Esophagus muscularis mucosa (tissue), 4 donors: ENCODE results near the gene IGF2R. TPM values are rescaled to one million over a fixed set of nuclear protein-coding genes. Genes with fewer than 3 reads are reported as not detected.

ENCODE experiments used
- DNase-seq: peaks from one replicate; pipeline ENCODE4 v3.0.0-alpha.2; 2017; ENCODE audit errors: extremely low spot score
- H3K27ac ChIP-seq, 4 donors: fragments of 200-600 bp; sonication (generic); replicated peaks in 1 of 4; 1 replicate in 3 of 4; 2 replicates in 1 of 4; pipeline ENCODE4 v1.5.1; 2016 to 2019; ENCODE audit warnings: mild to moderate bottlenecking in 1 of 4
- H3K27me3 ChIP-seq, 4 donors: fragments of 200-600 bp; sonication (generic); one replicate each; pipeline versions ENCODE4 v1.5.1 to v1.6.0; 2016 to 2019
- H3K36me3 ChIP-seq, 4 donors: fragments of 200-600 bp; sonication (generic); one replicate each; pipeline ENCODE4 v1.5.1; 2016 to 2019
- H3K4me1 ChIP-seq, 4 donors: fragments of 200-600 bp; sonication (generic); one replicate each; pipeline ENCODE4 v1.5.1; 2016 to 2019
- H3K4me3 ChIP-seq, 4 donors: fragments of 200-600 bp; sonication (generic); 1 replicate in 2 of 4; 2 replicates in 2 of 4; pipeline ENCODE4 v1.5.1; 2016 to 2019; ENCODE audit warnings: mild to moderate bottlenecking in 4 of 4, moderate library complexity in 1 of 4
- H3K9me3 ChIP-seq, 4 donors: fragments of 200-600 bp; sonication (generic); 1 replicate in 3 of 4; 2 replicates in 1 of 4; pipeline ENCODE4 v1.5.1; 2016 to 2019
- EP300 ChIP-seq: sonication (generic); formaldehyde crosslinking; IDR thresholded peaks from one replicate; pipeline ENCODE4 v1.6.1; 2017; ENCODE audit warnings: antibody characterized with exemption
- POLR2A ChIP-seq: fragments of 450-650 bp; IDR thresholded peaks from one replicate; pipeline ENCODE4 v1.6.1; 2017; ENCODE audit warnings: antibody characterized with exemption, moderate library complexity, mild to moderate bottlenecking, low read depth
- POLR2AphosphoS5 ChIP-seq, 2 donors: sonication (generic); formaldehyde crosslinking; IDR thresholded peaks; one replicate each; pipeline ENCODE4 v1.6.1; 2017; ENCODE audit warnings: antibody characterized with exemption in 2 of 2
- WGBS: methylation state at CpG from one replicate; pipeline ENCODE4 v1.1.5; 2018; 5-methylcytosine and 5-hydroxymethylcytosine counted together
- intact Hi-C: fragments of 100-400 bp; cut with DNase I; formaldehyde crosslinking; loops from one replicate; pipeline ENCODE4 v1.15.1; 2023
- total RNA-seq, 4 donors: library from RNA; depleted of rRNA; stranded (reverse); fragments of >200 nt; gene quantifications; one replicate each; pipeline versions ENCODE4 v1.1.0 to v1.2.1, GENCODE V29; 2016
- TF ChIP-seq, protein P1 (sequence below), 3 experiments: fragments of 200-600 bp in 2 of 3; fragments of 450-650 bp in 1 of 3; sonication (generic) in 2 of 3; IDR thresholded peaks; one replicate each; pipeline ENCODE4 v1.5.1; 2017 to 2019; ENCODE audit warnings: antibody characterized with exemption in 3 of 3, mild to moderate bottlenecking in 2 of 3, moderate library complexity in 1 of 3

Gene IGF2R
- total RNA-seq, 4 donors from 2014 or later: 43.6 to 75.3 (median 58.4) TPM

- intact Hi-C loops: no loop called here
Measured at GRCh38 chr6:160054913-160055312, 86.0 kb downstream of the IGF2R start.

DNA sequence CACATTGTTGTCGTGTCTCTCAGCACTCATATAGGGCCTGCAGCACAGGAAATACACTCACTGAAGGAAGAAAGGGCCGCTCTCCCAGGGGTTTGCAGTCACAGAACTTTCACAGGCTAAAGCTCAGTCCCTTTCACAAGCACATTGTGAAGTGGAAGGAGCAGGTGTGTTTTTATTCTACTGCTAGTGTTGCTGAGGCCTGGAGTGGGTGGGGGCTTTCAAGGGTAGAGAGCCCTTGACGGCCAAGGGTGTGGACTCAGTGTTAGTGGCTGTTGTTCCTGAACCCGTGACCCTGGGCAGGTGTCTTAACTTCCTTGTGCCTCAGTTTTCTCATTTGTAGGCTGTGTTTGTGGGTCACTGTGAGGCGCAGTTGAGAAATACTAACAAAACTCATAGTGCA lies 86.5 kb downstream of the IGF2R start:
- TF ChIP-seq EP300 (no peak), POLR2AphosphoS5 (IDR thresholded peaks at IDR 0.05) (no peak), POLR2A (no peak)
- TF ChIP-seq, protein P1, sequence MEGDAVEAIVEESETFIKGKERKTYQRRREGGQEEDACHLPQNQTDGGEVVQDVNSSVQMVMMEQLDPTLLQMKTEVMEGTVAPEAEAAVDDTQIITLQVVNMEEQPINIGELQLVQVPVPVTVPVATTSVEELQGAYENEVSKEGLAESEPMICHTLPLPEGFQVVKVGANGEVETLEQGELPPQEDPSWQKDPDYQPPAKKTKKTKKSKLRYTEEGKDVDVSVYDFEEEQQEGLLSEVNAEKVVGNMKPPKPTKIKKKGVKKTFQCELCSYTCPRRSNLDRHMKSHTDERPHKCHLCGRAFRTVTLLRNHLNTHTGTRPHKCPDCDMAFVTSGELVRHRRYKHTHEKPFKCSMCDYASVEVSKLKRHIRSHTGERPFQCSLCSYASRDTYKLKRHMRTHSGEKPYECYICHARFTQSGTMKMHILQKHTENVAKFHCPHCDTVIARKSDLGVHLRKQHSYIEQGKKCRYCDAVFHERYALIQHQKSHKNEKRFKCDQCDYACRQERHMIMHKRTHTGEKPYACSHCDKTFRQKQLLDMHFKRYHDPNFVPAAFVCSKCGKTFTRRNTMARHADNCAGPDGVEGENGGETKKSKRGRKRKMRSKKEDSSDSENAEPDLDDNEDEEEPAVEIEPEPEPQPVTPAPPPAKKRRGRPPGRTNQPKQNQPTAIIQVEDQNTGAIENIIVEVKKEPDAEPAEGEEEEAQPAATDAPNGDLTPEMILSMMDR (IDR thresholded peaks at IDR 0.05): no peak

More at GRCh38 chr6:160054913-160055312, 86.0 kb downstream of the IGF2R start:
- H3K9me3 ChIP-seq: no peaks in the 10 kb centered on the region
- 90% methylated on average over 6 of the region's 7 CpGs for WGBS
- no peak for DNase-seq
- H3K4me1 ChIP-seq: no peaks in the 10 kb centered on the region
- TF ChIP-seq, protein P1 (IDR thresholded peaks at IDR 0.05): no peak
- no peak for TF ChIP-seq POLR2AphosphoS5 (IDR thresholded peaks at IDR 0.05)
- TF ChIP-seq EP300: no peak
- TF ChIP-seq POLR2A: no peak
- no peaks in the 10 kb centered on the region for H3K27me3 ChIP-seq
- H3K36me3 ChIP-seq: peaks cover 54 to 100% (median 98%) of the 10 kb centered on the region in 4 donors
- no peak overlapping the region for H3K27ac ChIP-seq
- no peak overlapping the region for H3K4me3 ChIP-seq

GRCh38 chr6:160055813-160056212 lies 86.9 kb downstream of the IGF2R start:
- intact Hi-C loops: no loop called here
- no peaks in the 10 kb centered on the region for H3K9me3 ChIP-seq
- no peaks in the 10 kb centered on the region for H3K27me3 ChIP-seq
- no peak overlapping the region for H3K4me3 ChIP-seq
- DNase-seq: no peak
- no peaks in the 10 kb centered on the region for H3K4me1 ChIP-seq
- H3K27ac ChIP-seq: no peak overlapping the region
- 81% methylated on average over 6 of the region's 6 CpGs for WGBS
- no peak for TF ChIP-seq POLR2AphosphoS5 (IDR thresholded peaks at IDR 0.05)
- no peak for TF ChIP-seq EP300
- TF ChIP-seq, protein P1 (IDR thresholded peaks at IDR 0.05): no peak
- no peak for TF ChIP-seq POLR2A
- H3K36me3 ChIP-seq: peaks cover 52 to 100% (median 98%) of the 10 kb centered on the region in 4 donors

More for the DNA sequence above, 86.5 kb downstream of the IGF2R start:
- no peaks in the 10 kb centered on the region for H3K9me3 ChIP-seq
- intact Hi-C loops: no loop called here
- WGBS: 90% methylated on average over 5 of the region's 5 CpGs
- H3K27me3 ChIP-seq: no peaks in the 10 kb centered on the region
- peaks cover 53 to 100% (median 98%) of the 10 kb centered on the region in 4 donors for H3K36me3 ChIP-seq
- DNase-seq: no peak
- H3K27ac ChIP-seq: no peak overlapping the region
- H3K4me3 ChIP-seq: no peak overlapping the region
- no peaks in the 10 kb centered on the region for H3K4me1 ChIP-seq

DNA sequence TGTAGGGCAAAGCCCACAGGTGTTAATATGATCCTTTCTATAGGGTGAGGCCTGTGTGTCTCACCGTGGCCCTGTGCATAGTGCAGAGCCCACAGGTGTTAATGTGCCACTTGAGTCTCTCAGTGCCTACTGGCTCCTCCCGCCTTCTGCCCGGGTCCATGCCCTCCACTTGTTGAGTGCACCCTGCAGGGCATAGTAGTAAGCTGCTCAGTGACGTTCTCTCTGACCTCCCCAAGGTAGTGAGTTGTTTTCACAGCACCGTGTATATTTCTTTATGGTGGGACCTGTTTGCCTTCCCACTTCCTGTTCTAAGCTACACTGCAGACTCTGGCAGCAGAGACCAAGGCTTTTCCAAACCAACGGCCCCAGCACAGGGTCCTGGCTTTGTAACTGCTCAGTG lies 88.2 kb downstream of the IGF2R start:
- Histone ChIP-seq H3K36me3 (peaks cover 57 to 100% (median 97%) of the 10 kb centered on the region in 4 donors), H3K27me3 (no peaks in the 10 kb centered on the region), H3K27ac (no peak overlapping the region), H3K4me1 (no peaks in the 10 kb centered on the region), H3K9me3 (no peaks in the 10 kb centered on the region), H3K4me3 (no peak overlapping the region)
- WGBS: 84% methylated on average over 6 of the region's 6 CpGs
- DNase-seq: no peak
- intact Hi-C loops: no loop called here
- no peak for TF ChIP-seq POLR2AphosphoS5 (IDR thresholded peaks at IDR 0.05)
- TF ChIP-seq, protein P1 (IDR thresholded peaks at IDR 0.05): no peak
- TF ChIP-seq POLR2A: no peak
- no peak for TF ChIP-seq EP300

DNA sequence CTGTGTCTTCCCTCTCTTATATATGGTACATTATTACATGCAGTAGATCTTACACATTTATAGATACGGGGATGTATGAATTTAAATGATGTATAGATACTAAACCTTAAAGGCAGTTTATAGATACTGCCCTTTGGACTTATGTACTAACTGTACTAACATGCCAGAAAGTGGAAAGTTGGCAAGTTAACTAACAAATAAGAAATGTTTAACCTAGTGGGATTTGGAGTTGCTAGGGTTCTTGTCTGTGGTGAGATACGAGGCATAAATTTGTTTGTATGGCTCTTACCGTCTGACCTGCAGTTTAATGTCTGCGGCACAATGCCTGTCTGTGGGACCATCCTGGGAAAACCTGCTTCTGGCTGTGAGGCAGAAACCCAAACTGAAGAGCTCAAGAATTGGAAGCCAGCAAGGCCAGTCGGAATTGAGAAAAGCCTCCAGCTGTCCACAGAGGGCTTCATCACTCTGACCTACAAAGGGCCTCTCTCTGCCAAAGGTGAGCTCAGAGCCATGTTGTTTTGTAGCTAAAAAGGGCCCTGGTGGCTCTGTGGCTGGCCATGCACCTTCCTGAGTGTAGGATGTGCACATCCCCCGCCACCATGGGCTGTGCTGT lies 89.8 kb downstream of the IGF2R start:
- H3K4me1 ChIP-seq: no peaks in the 10 kb centered on the region
- intact Hi-C loops: no loop called here
- H3K36me3 ChIP-seq: peaks cover 72 to 100% (median 96%) of the 10 kb centered on the region in 4 donors
- WGBS: 93% methylated on average over 6 of the region's 6 CpGs
- no peaks in the 10 kb centered on the region for H3K27me3 ChIP-seq
- no peak overlapping the region for H3K27ac ChIP-seq
- no peak for DNase-seq
- no peaks in the 10 kb centered on the region for H3K9me3 ChIP-seq
- TF ChIP-seq EP300 (no peak), POLR2A (no peak), POLR2AphosphoS5 (IDR thresholded peaks at IDR 0.05) (no peak)
- TF ChIP-seq, protein P1 (IDR thresholded peaks at IDR 0.05): no peak
- H3K4me3 ChIP-seq: no peak overlapping the region
